Progenitor cell of endocrine pancreas (in vitro differentiated cells): ENCODE data around the gene LRRC63. TPM values are rescaled to one million over a fixed set of nuclear protein-coding genes. Genes with fewer than 3 reads are reported as not detected.

ENCODE experiments used
- DNase-seq: peaks from one replicate; pipeline ENCODE4 v3.0.0; 2021; ENCODE audit warnings: low spot score; ENCODE audit not compliant: unreplicated experiment
- H3K27ac Mint-ChIP-seq: 2 replicates; pipeline ENCODE4 v1.8.0; 2021; ENCODE audit warnings: mild to moderate bottlenecking, moderate library complexity, mixed read lengths
- H3K27me3 Mint-ChIP-seq: 2 replicates; pipeline ENCODE4 v1.8.0; 2021; ENCODE audit warnings: mixed read lengths
- H3K36me3 Mint-ChIP-seq: 2 replicates; pipeline ENCODE4 v1.8.0; 2022; ENCODE audit warnings: mixed read lengths; ENCODE audit not compliant: insufficient read depth
- H3K4me1 Mint-ChIP-seq: 2 replicates; pipeline ENCODE4 v1.8.0; 2021; ENCODE audit warnings: low read depth, mixed read lengths
- H3K4me3 Mint-ChIP-seq: 2 replicates; pipeline ENCODE4 v1.8.0; 2021; ENCODE audit warnings: low read depth, mild to moderate bottlenecking, moderate library complexity, mixed read lengths
- H3K9me3 Mint-ChIP-seq: 2 replicates; pipeline ENCODE4 v1.8.0; 2021; ENCODE audit warnings: low read depth, mixed read lengths
- CTCF ChIP-seq: fragments of 200-600 bp; sonication (generic); IDR thresholded peaks from one replicate; pipeline ENCODE4 v1.5.0; 2021; ENCODE audit warnings: antibody characterized with exemption, mild to moderate bottlenecking; ENCODE audit not compliant: unreplicated experiment
- total RNA-seq: library from RNA; stranded (reverse); gene quantifications from 2 replicates; pipeline ENCODE4 v1.2.1, GENCODE V29; 2021

LRRC63 gene
- total RNA-seq, 1 donor from 2014 or later: 0.24 TPM

- no peaks in the 10 kb centered on the region for H3K27me3 Mint-ChIP-seq
- no peak for TF ChIP-seq CTCF
- H3K4me3 Mint-ChIP-seq: no peak overlapping the region
- H3K36me3 Mint-ChIP-seq: no peaks in the 10 kb centered on the region
- DNase-seq: no peak
- H3K4me1 Mint-ChIP-seq: peaks cover 20% of the 10 kb centered on the region
- no peaks in the 10 kb centered on the region for H3K9me3 Mint-ChIP-seq
- no peak overlapping the region for H3K27ac Mint-ChIP-seq
These were observed 9.4 kb upstream of the LRRC63 start for GRCh38 chr13:46202188-46202795.

- Mint-ChIP-seq H3K4me3 (no peak overlapping the region), H3K27ac (no peak overlapping the region), H3K36me3 (no peaks in the 10 kb centered on the region), H3K4me1 (peaks cover 27% of the 10 kb centered on the region), H3K27me3 (no peaks in the 10 kb centered on the region), H3K9me3 (no peaks in the 10 kb centered on the region)
- DNase-seq: no peak
- TF ChIP-seq CTCF: no peak
These were observed 8.8 kb upstream of the LRRC63 start for GRCh38 chr13:46202966-46203365.

- no peak overlapping the region for H3K4me3 Mint-ChIP-seq
- no peaks in the 10 kb centered on the region for H3K9me3 Mint-ChIP-seq
- H3K4me1 Mint-ChIP-seq: peaks cover 35% of the 10 kb centered on the region
- H3K27ac Mint-ChIP-seq: no peak overlapping the region
- no peaks in the 10 kb centered on the region for H3K36me3 Mint-ChIP-seq
- no peak for DNase-seq
- no peaks in the 10 kb centered on the region for H3K27me3 Mint-ChIP-seq
- TF ChIP-seq CTCF: no peak
These were observed 5.6 kb upstream of the LRRC63 start for GRCh38 chr13:46206143-46206542.

- Mint-ChIP-seq H3K9me3 (no peaks in the 10 kb centered on the region), H3K36me3 (no peaks in the 10 kb centered on the region), H3K4me1 (peaks cover 39% of the 10 kb centered on the region), H3K27me3 (no peaks in the 10 kb centered on the region), H3K27ac (peak overlapping the region; percentile 91), H3K4me3 (no peak overlapping the region)
- TF ChIP-seq CTCF: no peak
- DNase-seq: peak; percentile 22
These were observed 3.9 kb upstream of the LRRC63 start for GRCh38 chr13:46207828-46208227.

DNA sequence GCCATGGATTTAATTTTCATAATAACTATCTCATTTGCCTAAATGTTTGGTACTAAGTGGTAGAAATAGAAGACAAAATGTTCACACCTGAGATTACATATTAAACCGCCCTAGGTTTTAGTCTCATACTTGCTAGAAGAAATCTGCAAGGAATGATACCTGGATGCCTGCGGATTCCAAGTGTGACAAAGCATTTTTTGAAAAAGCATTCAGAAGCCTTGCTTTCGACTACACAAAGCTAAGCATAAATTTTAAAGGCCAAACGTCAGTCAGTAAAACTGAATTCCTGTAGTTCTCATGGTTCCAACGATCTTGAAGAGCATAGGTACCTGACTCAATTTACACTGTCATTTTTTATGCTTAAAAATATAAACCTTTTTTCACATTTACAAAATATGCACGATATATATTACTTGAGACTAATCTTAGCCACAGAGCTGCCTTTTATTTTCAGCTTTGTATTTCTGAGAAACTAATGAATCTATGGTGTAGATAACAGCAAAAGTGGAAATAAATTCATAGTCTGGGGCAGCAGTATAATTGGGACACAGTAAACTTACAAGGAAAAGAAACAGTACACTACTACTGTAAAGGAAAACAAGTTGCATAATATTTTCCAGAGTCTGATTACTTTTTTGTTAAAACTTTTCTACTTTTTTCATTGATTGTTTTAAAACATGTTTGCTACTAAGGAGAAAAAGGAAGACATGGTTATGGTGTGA is 1.2 kb upstream of the LRRC63 start:
- H3K4me1 Mint-ChIP-seq: peaks cover 43% of the 10 kb centered on the region
- no peaks in the 10 kb centered on the region for H3K36me3 Mint-ChIP-seq
- DNase-seq: no peak
- no peaks in the 10 kb centered on the region for H3K9me3 Mint-ChIP-seq
- H3K4me3 Mint-ChIP-seq: peak overlapping the region; percentile 71
- no peak overlapping the region for H3K27ac Mint-ChIP-seq
- no peaks in the 10 kb centered on the region for H3K27me3 Mint-ChIP-seq
- TF ChIP-seq CTCF: no peak
